Skin epidermis (tissue), 12 donors: ENCODE data around the gene DBN1.
A peak's percentile ranks its signal among the peaks of the same experiment; 100 is the strongest.

ENCODE experiments used
- H3K27ac ChIP-seq, 21 experiments: fragments of 200-600 bp; sonication (generic) in 11 of 21; one replicate each; pipeline ENCODE4 v1.5.0; 2020; ENCODE audit warnings: mild to moderate bottlenecking in 3 of 21, inconsistent platforms in 2 of 21, moderate library complexity in 2 of 21
- H3K4me3 ChIP-seq, 7 experiments: fragments of 200-600 bp; sonication (generic) in 2 of 7; one replicate each; pipeline ENCODE4 v1.5.0; 2020; ENCODE audit warnings: inconsistent platforms in 2 of 7, mild to moderate bottlenecking in 2 of 7, moderate library complexity in 1 of 7

DBN1 gene

GRCh38 chr5:177438468-177438867 lies 35.0 kb downstream of the DBN1 start:
- H3K27ac ChIP-seq: no peak overlapping the region
- H3K4me3 ChIP-seq: no peak overlapping the region

GRCh38 chr5:177437623-177438022 lies 35.8 kb downstream of the DBN1 start:
- no peak overlapping the region for H3K27ac ChIP-seq

GRCh38 chr5:177435847-177436536 lies 37.4 kb downstream of the DBN1 start:
- no peak overlapping the region for H3K27ac ChIP-seq
- H3K4me3 ChIP-seq: no peak overlapping the region

More at GRCh38 chr5:177437623-177438022, 35.8 kb downstream of the DBN1 start:
- H3K4me3 ChIP-seq: no peak overlapping the region

- peak overlapping the region in 2 of 21 experiments; percentile 56 to 96 for H3K27ac ChIP-seq
Measured at GRCh38 chr5:177434942-177435738, 38.3 kb downstream of the DBN1 start.

GRCh38 chr5:177434437-177434836 lies 39.0 kb downstream of the DBN1 start:
- peak overlapping the region in 5 of 21 experiments; percentile 4 to 96 (median 41) for H3K27ac ChIP-seq

More at GRCh38 chr5:177434942-177435738, 38.3 kb downstream of the DBN1 start:
- no peak overlapping the region for H3K4me3 ChIP-seq

GRCh38 chr5:177433658-177434217 lies 39.7 kb downstream of the DBN1 start:
- Histone ChIP-seq H3K4me3 (no peak overlapping the region), H3K27ac (peak overlapping the region in 8 of 21 experiments; percentile 4 to 96 (median 48))

More at GRCh38 chr5:177434437-177434836, 39.0 kb downstream of the DBN1 start:
- H3K4me3 ChIP-seq: no peak overlapping the region

GRCh38 chr5:177432839-177433657 lies 40.4 kb downstream of the DBN1 start:
- no peak overlapping the region for H3K4me3 ChIP-seq
- peak overlapping the region in 15 of 21 experiments; percentile 49 to 96 (median 86) for H3K27ac ChIP-seq

- Histone ChIP-seq H3K27ac (peak overlapping the region in 17 of 21 experiments; percentile 36 to 96 (median 81)), H3K4me3 (peak overlapping the region in 1 of 7 experiments; percentile 0)
Measured at GRCh38 chr5:177432143-177432838, 41.1 kb downstream of the DBN1 start.

- H3K27ac ChIP-seq: peak overlapping the region in 19 of 21 experiments; percentile 31 to 97 (median 81)
Measured at GRCh38 chr5:177431317-177432142, 41.9 kb downstream of the DBN1 start.

GRCh38 chr5:177430972-177431316 lies 42.5 kb downstream of the DBN1 start:
- Histone ChIP-seq H3K4me3 (no peak overlapping the region), H3K27ac (peak overlapping the region in 19 of 21 experiments; percentile 31 to 97 (median 81))

More at GRCh38 chr5:177431317-177432142, 41.9 kb downstream of the DBN1 start:
- peak overlapping the region in 1 of 7 experiments; percentile 0 for H3K4me3 ChIP-seq

- no peak overlapping the region for H3K4me3 ChIP-seq
Measured at GRCh38 chr5:177430140-177430951, 43.1 kb downstream of the DBN1 start.

GRCh38 chr5:177429248-177430040 lies 44.0 kb downstream of the DBN1 start:
- H3K4me3 ChIP-seq: peak overlapping the region in 2 of 7 experiments; percentile 70 to 76
- peak overlapping the region in 20 of 21 experiments; percentile 15 to 97 (median 86) for H3K27ac ChIP-seq

More at GRCh38 chr5:177430140-177430951, 43.1 kb downstream of the DBN1 start:
- H3K27ac ChIP-seq: peak overlapping the region in 19 of 21 experiments; percentile 26 to 97 (median 81)

GRCh38 chr5:177428574-177429217 lies 44.7 kb downstream of the DBN1 start:
- Histone ChIP-seq H3K4me3 (peak overlapping the region in 4 of 7 experiments; percentile 68 to 90 (median 73)), H3K27ac (peak overlapping the region in 19 of 21 experiments; percentile 44 to 97 (median 91))

- H3K27ac ChIP-seq: peak overlapping the region in 18 of 21 experiments; percentile 44 to 97 (median 92)
- H3K4me3 ChIP-seq: peak overlapping the region; percentile 61 to 90 (median 69)
Measured at GRCh38 chr5:177427919-177428573, 45.4 kb downstream of the DBN1 start.

- Histone ChIP-seq H3K4me3 (peak overlapping the region; percentile 61 to 90 (median 69)), H3K27ac (peak overlapping the region; percentile 74 to 97 (median 93))
Measured at GRCh38 chr5:177427211-177427822, 46.1 kb downstream of the DBN1 start.
